Endothelial cell of umbilical vein (primary cell): ENCODE measurements around the gene LRFN5. TPM values are rescaled to one million over a fixed set of nuclear protein-coding genes. Genes with fewer than 3 reads are reported as not detected.

Source experiments
- BruUV-seq: library from RNA; stranded (reverse); fragments of 400-500 nt; replicated peaks from 2 replicates; lab custom pipeline; 2021; lab: Mats Ljungman, UMichigan
- CTCF ChIA-PET: fragments of 300-600, 350-600 bp; sonication (Branson Sonifier 250); formaldehyde crosslinking; loops from one replicate; lab custom pipeline; 2021; ENCODE audit warnings: antibody characterized with exemption, inconsistent platforms; lab: Charles Lee
- POLR2A ChIA-PET: fragments of 300-600, 350-600 bp; sonication (Branson Sonifier 250); formaldehyde crosslinking; loops from one replicate; lab custom pipeline; 2021; ENCODE audit warnings: antibody characterized with exemption, inconsistent platforms; lab: Charles Lee
- DNase-seq: peaks from one replicate; pipeline ENCODE4 v3.0.0-alpha.2; 2011; ENCODE audit warnings: low read depth, low spot score
- FAIRE-seq: peaks from 2 replicates; lab custom pipeline; 2011; peaks lifted over from hg19 to GRCh38; lab: Jason Lieb, UNC
- H2AFZ ChIP-seq: 2 replicates; pipeline ENCODE4 v1.6.0; 2012; ENCODE audit warnings: low read depth, low read length, control low read depth, inconsistent platforms
- H3K27ac ChIP-seq: 2 replicates; pipeline ENCODE4 v1.5.1; 2011; ENCODE audit warnings: low read depth, mild to moderate bottlenecking, control low read depth, low read length, moderate library complexity; ENCODE audit not compliant: insufficient read depth
- H3K27me3 ChIP-seq, 2 experiments: 2 replicates each; pipeline versions ENCODE4 v1.6.0 to v1.6.1; 2011; ENCODE audit warnings: low read length in 2 of 2, mixed read lengths in 1 of 2; ENCODE audit not compliant: control insufficient read depth in 2 of 2, insufficient read depth in 2 of 2
- H3K36me3 ChIP-seq, 2 experiments: 2 replicates in 1 of 2; 3 replicates in 1 of 2; pipeline ENCODE4 v1.5.1; 2011; ENCODE audit warnings: low read length in 2 of 2, mild to moderate bottlenecking in 1 of 2, moderate library complexity in 1 of 2; ENCODE audit not compliant: control insufficient read depth in 2 of 2, insufficient read depth in 2 of 2; ENCODE audit errors: extremely low read depth in 1 of 2
- H3K4me1 ChIP-seq: 3 replicates; pipeline ENCODE4 v1.5.1; 2011; ENCODE audit warnings: mild to moderate bottlenecking, low read length; ENCODE audit not compliant: control insufficient read depth, insufficient read depth; ENCODE audit errors: extremely low read depth
- H3K4me2 ChIP-seq: 2 replicates; pipeline ENCODE4 v1.6.1; 2011; ENCODE audit warnings: low read length, control low read depth, mixed read lengths; ENCODE audit not compliant: insufficient read depth
- H3K4me3 ChIP-seq, 3 experiments: fragments of 200-600 bp in 1 of 3; sonication (generic), shearing (Covaris generic) in 1 of 3; replicated peaks in 1 of 3; 2 replicates each; pipeline ENCODE4 v1.5.1; 2011 to 2016; ENCODE audit warnings: control low read depth in 3 of 3, low read length in 3 of 3, mild to moderate bottlenecking in 2 of 3, inconsistent platforms in 1 of 3, low read depth in 1 of 3, moderate library complexity in 1 of 3; ENCODE audit not compliant: insufficient read depth in 1 of 3
- H3K79me2 ChIP-seq: 2 replicates; pipeline ENCODE4 v1.6.0; 2012; ENCODE audit warnings: low read length, inconsistent platforms; ENCODE audit not compliant: control insufficient read depth, insufficient read depth
- H3K9ac ChIP-seq: replicated peaks from 2 replicates; pipeline ENCODE3; 2011; ENCODE audit warnings: low read length, control low read depth; ENCODE audit not compliant: insufficient read depth; ENCODE audit errors: extremely low read depth
- H3K9me1 ChIP-seq: replicated peaks from 3 replicates; pipeline ENCODE4 v1.6.0; 2011; ENCODE audit warnings: mild to moderate bottlenecking, low read length; ENCODE audit not compliant: control insufficient read depth, insufficient read depth; ENCODE audit errors: extremely low read depth
- H3K9me3 ChIP-seq: replicated peaks from 2 replicates; pipeline ENCODE4 v1.5.1; 2012; ENCODE audit warnings: low read length, inconsistent platforms; ENCODE audit not compliant: control insufficient read depth, insufficient read depth
- H4K20me1 ChIP-seq: replicated peaks from 2 replicates; pipeline ENCODE3; 2011; ENCODE audit warnings: mild to moderate bottlenecking, low read length; ENCODE audit not compliant: control insufficient read depth, insufficient read depth; ENCODE audit errors: extremely low read depth
- CTCF ChIP-seq, 2 donors: IDR thresholded peaks; 1 replicate in 1 of 2; 2 replicates in 1 of 2; pipeline ENCODE4 v1.5.1; 2011; ENCODE audit warnings: low read length in 2 of 2, mild to moderate bottlenecking in 2 of 2, moderate library complexity in 2 of 2, control low read depth in 1 of 2, inconsistent platforms in 1 of 2, low read depth in 1 of 2; ENCODE audit not compliant: insufficient read depth in 1 of 2; ENCODE audit errors: extremely low read depth in 1 of 2
- EZH2 ChIP-seq: IDR thresholded peaks from 2 replicates; pipeline ENCODE4 v1.6.1; 2012; ENCODE audit warnings: borderline replicate concordance, low read depth, mild to moderate bottlenecking, moderate library complexity, low read length, inconsistent platforms; ENCODE audit not compliant: severe bottlenecking
- FOS ChIP-seq: IDR thresholded peaks from 2 replicates; pipeline ENCODE4 v1.6.1; 2011; ENCODE audit warnings: mild to moderate bottlenecking, low read length, moderate library complexity, borderline replicate concordance; ENCODE audit not compliant: insufficient read depth
- GATA2 ChIP-seq: IDR thresholded peaks from 2 replicates; pipeline ENCODE4 v1.7.0; 2011; ENCODE audit warnings: low read depth, mild to moderate bottlenecking, moderate library complexity, mixed read lengths, low read length; ENCODE audit not compliant: insufficient read length, insufficient read depth
- JUN ChIP-seq: IDR thresholded peaks from 2 replicates; pipeline ENCODE4 v1.6.1; 2011; ENCODE audit warnings: borderline replicate concordance, low read depth; ENCODE audit not compliant: insufficient read length, insufficient read depth
- MAX ChIP-seq: IDR thresholded peaks from 2 replicates; pipeline ENCODE4 v1.6.1; 2011; ENCODE audit not compliant: insufficient read depth, insufficient read length
- MYC ChIP-seq: IDR thresholded peaks from one replicate; pipeline ENCODE4 v1.6.1; 2011; ENCODE audit warnings: mild to moderate bottlenecking, low read depth, low read length
- POLR2A ChIP-seq: IDR thresholded peaks from 2 replicates; pipeline ENCODE4 v1.6.1; 2012; ENCODE audit warnings: low read depth, mild to moderate bottlenecking, control low read depth, low read length
- POLR2AphosphoS5 ChIP-seq: IDR thresholded peaks from 2 replicates; pipeline ENCODE4 v1.6.1; 2012; ENCODE audit warnings: low read depth, mild to moderate bottlenecking, control low read depth, low read length, moderate library complexity; ENCODE audit not compliant: insufficient read depth
- dilution Hi-C: fragments of 300-500 bp; cut with MboI; formaldehyde crosslinking; loops from one replicate; pipeline ENCODE4 v1.15.0; 2019; ENCODE audit warnings: low sequenced_read_pairs; ENCODE audit not compliant: extremely low pct_ligation_motif_present
- intact Hi-C: fragments of 100-400 bp; cut with micrococcal nuclease; formaldehyde crosslinking; loops from one replicate; pipeline ENCODE4 v1.10.0; 2022
- polyA plus RNA-seq, 4 experiments: library from polyadenylated mRNA; depleted of rRNA in 3 of 4; stranded (reverse) in 3 of 4; unstranded in 1 of 4; fragments of >200 nt; gene quantifications; 2 replicates each; pipeline versions ENCODE4 v1.2.1 to v1.2.3, GENCODE V29; 2011 to 2012; ENCODE audit warnings: missing spikeins in 1 of 4
- total RNA-seq: library from RNA; stranded (reverse); gene quantifications from 2 replicates; pipeline ENCODE4 v1.2.3, GENCODE V29; 2021

The LRFN5 gene
- total and polyA plus RNA-seq, 2 donors (not counting 3 experiments of a cell fraction or from before 2014, with no cell fraction given), result not detected

- Histone ChIP-seq H3K4me3 (no peak overlapping the region), H3K27me3 (no peaks in the 10 kb centered on the region), H3K9me1 (no peaks in the 10 kb centered on the region), H2AFZ (no peak overlapping the region), H3K79me2 (no peaks in the 10 kb centered on the region), H3K4me2 (no peak overlapping the region), H4K20me1 (no peaks in the 10 kb centered on the region), H3K36me3 (no peaks in the 10 kb centered on the region), H3K9me3 (no peaks in the 10 kb centered on the region), H3K4me1 (no peaks in the 10 kb centered on the region), H3K9ac (no peak overlapping the region), H3K27ac (no peak overlapping the region)
- intact Hi-C loops (no loop called here), dilution Hi-C loops (no loop called here)
- BruUV-seq, result no TSS peak
- TF ChIP-seq JUN (no peak), GATA2 (no peak), MAX (no peak), POLR2A (no peak), MYC (no peak), CTCF (IDR thresholded peaks at IDR 0.05; ENCODE audit: extremely low read depth in 1 of 2, insufficient read depth in 1 of 2, low read depth in 1 of 2, low read length in 2 of 2) (no peak), POLR2AphosphoS5 (no peak), FOS (no peak), EZH2 (no peak)
- DNase-seq (no peak), FAIRE-seq (no peak)
- POLR2A ChIA-PET, result no interaction called here
- CTCF ChIA-PET, result no interaction called here
Observed at GRCh38 chr14:41915732-41916131, 309.1 kb downstream of the LRFN5 start.
